NCI-H146 (cell line): ENCODE measurements around the gene TMEM131.

Experiments used
- DNase-seq: peaks from one replicate; lab custom pipeline; 2025; lab: John Stamatoyannopoulos, UW

TMEM131 gene

GRCh38 chr2:97759727-97760407 is 235.9 kb downstream of the TMEM131 start:
- peak; percentile 13 for DNase-seq

DNA sequence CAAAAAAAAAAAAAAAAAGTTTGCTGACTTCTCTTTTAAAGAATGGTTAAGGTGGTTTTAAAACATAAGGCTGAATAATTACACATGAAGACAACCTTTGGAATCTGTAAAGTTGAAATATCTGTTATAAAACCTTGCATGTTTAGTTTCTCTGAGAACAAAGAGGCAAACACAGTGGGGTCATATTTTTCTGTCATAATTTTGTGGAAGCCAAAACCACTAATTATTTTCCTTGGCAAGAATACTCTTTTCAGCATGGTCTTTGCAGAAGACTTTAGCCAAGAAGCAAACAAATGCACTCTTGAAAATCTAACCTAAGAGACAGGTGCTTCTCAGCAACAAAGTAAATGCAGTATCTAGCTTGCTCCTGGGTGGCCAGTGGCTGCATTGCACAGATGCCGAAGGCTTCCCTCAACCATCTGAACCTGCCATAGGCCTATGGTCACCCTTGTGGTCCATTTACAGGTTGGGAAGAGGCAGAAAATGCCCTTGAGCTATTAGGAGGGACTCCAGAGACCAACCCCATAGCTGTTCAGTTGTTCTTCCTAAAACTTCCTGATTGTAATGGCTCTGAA is 237.5 kb downstream of the TMEM131 start:
- no peak for DNase-seq

DNA sequence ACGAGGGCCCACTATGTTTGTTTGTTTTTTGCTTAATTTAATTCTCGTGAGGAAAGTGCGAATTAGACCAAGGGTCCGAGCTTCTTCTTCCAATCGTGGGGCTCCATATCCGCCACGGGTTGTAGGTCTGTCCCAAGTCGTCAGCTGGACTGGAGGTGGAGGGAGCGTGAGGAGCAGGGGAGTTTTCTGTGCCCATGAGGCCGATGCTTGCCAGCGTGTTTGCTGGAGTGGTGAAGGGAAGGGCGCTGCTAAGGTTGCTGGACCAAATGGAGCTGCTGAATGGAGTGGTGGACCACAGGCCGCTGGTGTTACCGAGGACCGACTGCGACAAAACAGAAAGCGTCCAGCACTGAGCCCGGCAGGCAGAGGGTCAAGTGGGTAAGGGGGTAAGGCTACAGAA is 238.7 kb downstream of the TMEM131 start:
- DNase-seq, result no peak

GRCh38 chr2:97755491-97755890 is 240.3 kb downstream of the TMEM131 start:
- no peak for DNase-seq

DNA sequence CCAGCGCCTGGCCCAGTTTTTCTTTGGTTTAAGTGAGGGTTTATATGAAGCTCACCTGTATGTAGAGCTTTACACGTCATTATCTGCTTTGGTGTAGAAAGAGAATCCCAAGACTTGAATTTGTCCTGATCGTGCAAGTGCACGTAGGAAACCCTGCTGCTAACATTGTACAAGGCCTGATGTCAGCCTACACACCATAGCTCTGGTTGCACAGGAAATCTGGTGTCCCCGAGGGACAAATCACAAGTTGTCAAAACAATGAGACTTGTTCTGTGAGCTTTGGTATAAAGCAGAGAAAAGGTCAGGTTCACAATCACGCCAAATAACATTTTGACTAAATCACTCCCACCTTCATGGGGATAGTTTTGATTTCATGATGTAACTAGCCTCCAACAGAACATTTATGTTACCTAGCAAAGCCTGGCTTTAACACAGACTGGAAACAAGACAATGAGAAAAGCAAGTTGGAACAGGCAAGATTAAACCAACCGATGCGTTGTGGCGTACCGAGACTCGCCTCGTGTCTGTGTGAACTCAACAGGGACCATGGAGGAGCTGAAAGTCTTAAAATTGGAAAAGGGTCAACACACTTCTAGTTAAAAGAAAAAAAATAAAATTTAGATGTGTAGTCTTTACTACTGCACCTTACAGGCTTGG is 240.9 kb downstream of the TMEM131 start:
- no peak for DNase-seq

DNA sequence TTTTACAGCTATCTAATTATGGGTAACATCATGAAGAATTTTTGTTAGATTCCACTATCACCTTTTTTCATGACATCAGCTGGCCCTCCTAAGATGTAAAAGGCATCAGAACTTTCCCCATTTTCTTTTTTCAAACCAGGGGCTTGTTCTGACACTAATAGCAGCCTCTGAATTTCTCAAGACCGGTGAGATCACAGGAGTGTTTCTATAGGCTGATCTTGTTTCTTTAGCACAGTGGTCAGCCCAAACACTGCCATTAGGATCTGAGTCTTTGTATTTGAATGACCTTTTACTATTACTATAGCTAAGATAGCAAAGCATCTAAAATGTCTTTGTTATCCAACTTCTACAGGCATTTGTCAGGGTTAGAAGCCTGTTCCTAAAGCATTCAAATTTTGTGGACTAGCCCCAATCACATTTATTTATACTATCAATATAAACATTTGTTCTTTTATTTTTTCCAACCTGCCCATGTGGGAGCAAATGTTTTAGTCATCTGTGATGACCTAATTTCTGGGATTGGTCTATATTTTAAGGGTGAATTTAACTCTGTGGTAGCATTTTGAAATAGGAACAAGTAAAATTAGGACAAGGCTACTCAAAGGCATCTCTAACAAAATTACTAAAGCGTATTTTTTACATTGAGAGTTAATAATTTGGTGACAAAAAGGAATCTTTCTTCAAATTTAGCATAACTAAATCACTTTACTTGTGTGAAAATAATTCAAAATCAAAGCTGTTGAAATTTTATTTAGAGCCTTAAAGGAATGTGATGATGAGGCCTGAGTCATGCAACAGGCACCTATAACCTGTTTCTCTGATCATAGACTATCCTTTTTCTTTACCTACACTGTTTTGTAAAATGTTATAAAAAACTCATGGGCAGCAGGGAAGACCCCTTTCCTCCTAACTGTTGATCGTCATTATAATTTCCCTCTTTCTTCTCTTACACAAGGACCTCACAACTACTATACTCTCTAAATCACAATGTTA is 243.1 kb downstream of the TMEM131 start:
- no peak for DNase-seq

DNA sequence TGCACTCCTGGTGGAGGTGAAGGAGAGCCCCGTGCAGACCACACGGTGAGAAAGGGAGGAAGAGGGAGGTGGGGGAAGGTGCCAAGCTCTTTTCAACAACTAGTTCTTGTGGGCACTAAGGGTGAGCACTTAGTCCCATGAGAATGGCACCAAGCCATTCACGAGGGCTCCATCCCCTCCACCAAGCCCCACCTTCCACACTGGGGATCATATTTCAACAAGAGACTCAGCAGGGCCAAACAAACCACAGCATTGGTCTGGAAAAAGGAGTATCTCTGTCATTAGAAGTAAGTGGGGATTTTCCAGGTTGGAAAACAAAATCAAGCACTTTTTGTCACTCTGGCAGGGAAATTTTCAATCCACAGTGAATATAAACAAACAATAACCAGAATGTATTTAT is 244.0 kb downstream of the TMEM131 start:
- DNase-seq, result peak; percentile 14

DNA sequence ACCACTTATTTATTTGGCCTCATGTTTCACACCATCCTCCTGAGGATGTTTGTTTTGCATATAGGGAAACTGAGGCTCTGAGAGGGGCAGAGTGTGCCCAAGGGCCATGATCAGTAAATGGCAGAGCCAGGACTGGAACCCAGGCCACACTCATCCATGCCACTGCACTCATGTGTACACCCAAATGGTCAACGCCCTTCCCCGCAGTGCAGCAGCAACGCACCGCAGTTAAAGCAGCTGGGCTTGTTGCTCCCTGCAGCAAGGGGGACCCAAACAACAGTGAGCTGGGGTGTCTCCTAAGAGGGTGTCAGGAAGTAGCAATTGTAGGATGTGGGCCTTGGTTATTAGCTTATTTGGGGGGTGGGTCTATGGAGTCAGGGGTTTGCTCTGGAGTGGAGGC is 245.7 kb downstream of the TMEM131 start:
- DNase-seq, result no peak

- DNase-seq, result no peak
These were observed 246.2 kb downstream of the TMEM131 start for GRCh38 chr2:97749581-97749980.

DNA sequence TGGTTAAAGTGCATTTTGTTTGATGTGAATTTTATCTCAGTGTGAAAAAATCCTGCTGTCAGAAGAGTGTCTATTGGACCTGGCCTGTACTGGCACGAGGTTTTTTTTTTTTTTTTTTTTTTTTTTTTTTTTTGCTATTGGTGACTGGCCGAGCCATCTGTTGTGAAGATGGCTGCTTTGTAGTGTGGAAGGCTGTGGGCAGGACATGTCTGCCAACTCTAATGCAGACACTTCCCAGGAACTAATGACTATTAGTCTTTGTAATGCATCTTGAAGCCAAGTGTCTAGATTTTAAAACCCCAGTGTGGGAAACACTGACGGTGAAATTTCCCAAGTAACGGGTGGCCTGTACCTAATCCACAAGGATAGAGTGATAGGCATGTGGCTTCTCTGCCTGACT is 248.0 kb downstream of the TMEM131 start:
- DNase-seq, result no peak

- DNase-seq, result no peak
These were observed 248.5 kb downstream of the TMEM131 start for GRCh38 chr2:97747285-97747684.

DNA sequence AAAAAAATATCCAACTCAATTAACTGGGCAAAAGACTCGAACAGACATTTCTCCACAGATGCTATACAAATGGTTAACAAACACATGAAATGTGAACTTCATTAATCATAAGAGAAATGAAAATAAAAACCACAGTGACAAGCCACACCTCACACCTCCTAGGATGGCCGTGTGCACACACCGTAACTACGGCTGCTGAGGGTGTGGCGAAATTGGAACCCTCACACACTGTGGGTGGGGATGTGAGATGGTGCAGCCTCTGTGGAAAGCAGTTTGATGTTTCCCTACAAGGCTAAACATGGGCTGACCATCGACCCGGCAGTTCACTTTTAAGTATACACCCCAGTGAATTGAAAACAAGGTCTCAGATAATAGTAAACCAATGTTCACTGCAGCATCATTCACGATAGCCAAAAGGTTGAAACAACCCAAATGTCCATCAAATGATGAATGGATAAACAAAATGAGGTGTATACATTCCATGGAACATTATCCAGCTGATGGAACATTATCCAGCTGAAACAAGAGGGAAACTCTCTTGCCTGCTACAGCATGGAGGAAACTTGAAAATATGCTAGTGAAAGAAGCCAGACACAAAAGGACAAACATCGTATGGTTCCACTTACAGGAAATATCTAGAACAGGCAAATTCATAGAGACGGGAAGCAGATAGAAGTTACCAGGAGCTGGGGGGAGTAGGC is 250.1 kb downstream of the TMEM131 start:
- no peak for DNase-seq

GRCh38 chr2:97743913-97744312 is 251.8 kb downstream of the TMEM131 start:
- no peak for DNase-seq

GRCh38 chr2:97742381-97742847 is 253.3 kb downstream of the TMEM131 start:
- no peak for DNase-seq

DNA sequence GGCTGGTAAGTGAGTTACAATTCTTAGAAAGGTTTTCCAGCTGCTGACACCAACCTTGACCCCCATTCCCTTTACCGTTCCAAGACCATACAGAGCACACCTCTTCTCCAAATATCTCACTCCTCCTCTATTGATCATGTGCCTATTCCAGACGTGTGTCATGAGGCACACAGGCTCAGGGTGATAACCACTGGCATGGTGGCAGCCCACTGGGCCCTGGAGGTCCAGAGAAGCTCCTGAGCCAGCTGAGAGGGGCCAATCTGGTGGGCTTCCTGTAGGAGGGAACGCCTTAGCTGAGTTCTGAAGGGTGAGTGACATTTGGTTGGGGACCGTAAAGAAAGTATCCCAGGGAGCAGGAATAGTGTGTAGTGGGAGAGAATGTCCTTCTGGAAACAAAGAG is 254.1 kb downstream of the TMEM131 start:
- DNase-seq, result no peak

- no peak for DNase-seq
These were observed 254.5 kb downstream of the TMEM131 start for GRCh38 chr2:97741251-97741650.

GRCh38 chr2:97740590-97741182 is 255.1 kb downstream of the TMEM131 start:
- peak; percentile 86 for DNase-seq

- DNase-seq, result peak; percentile 37
These were observed 255.9 kb downstream of the TMEM131 start for GRCh38 chr2:97739893-97740245.

- no peak for DNase-seq
These were observed 256.5 kb downstream of the TMEM131 start for GRCh38 chr2:97739020-97739892.
